Transverse colon (tissue), 4 donors: Measurements from ENCODE around the gene STX7. TPM values are rescaled to one million over a fixed set of nuclear protein-coding genes. Genes with fewer than 3 reads are reported as not detected.

Experiments used
- DNase-seq: peaks from one replicate; pipeline ENCODE4 v3.0.0-alpha.2; 2019
- H3K27ac ChIP-seq, 4 donors: fragments of 200-600 bp; sonication (generic); 2 replicates each; pipeline ENCODE4 v1.5.1; 2016 to 2018; ENCODE audit warnings: inconsistent platforms in 4 of 4
- H3K27me3 ChIP-seq: fragments of 200-600 bp; sonication (generic); 2 replicates; pipeline ENCODE4 v1.5.1; 2017; ENCODE audit warnings: inconsistent platforms
- H3K36me3 ChIP-seq, 4 donors: fragments of 200-600 bp; sonication (generic); 2 replicates each; pipeline ENCODE4 v1.5.1; 2017 to 2019; ENCODE audit warnings: inconsistent platforms in 4 of 4
- H3K4me1 ChIP-seq, 4 donors: fragments of 200-600 bp; sonication (generic); 2 replicates each; pipeline ENCODE4 v1.5.1; 2017 to 2020; ENCODE audit warnings: inconsistent platforms in 4 of 4
- H3K4me3 ChIP-seq, 4 donors: fragments of 200-600 bp; sonication (generic); 1 replicate in 1 of 4; 2 replicates in 3 of 4; pipeline versions ENCODE4 v1.5.1 to v1.6.1; 2017 to 2019; ENCODE audit warnings: inconsistent platforms in 4 of 4
- H3K9me3 ChIP-seq, 2 donors: fragments of 200-600 bp; sonication (generic); 2 replicates each; pipeline ENCODE4 v1.5.1; 2017 to 2019; ENCODE audit warnings: inconsistent platforms in 2 of 2
- CTCF ChIP-seq, 5 experiments: fragments of 200-600 bp in 3 of 5; fragments of 450-650 bp in 2 of 5; sonication (generic) in 3 of 5; IDR thresholded peaks; 1 replicate in 2 of 5; 2 replicates in 3 of 5; pipeline ENCODE4 v1.5.1; 2016 to 2017; ENCODE audit warnings: antibody characterized with exemption in 5 of 5, inconsistent platforms in 3 of 5, mild to moderate bottlenecking in 2 of 5, moderate library complexity in 1 of 5
- EP300 ChIP-seq: sonication (generic); formaldehyde crosslinking; IDR thresholded peaks from one replicate; pipeline ENCODE4 v1.6.1; 2017; ENCODE audit warnings: antibody characterized with exemption, low read depth
- POLR2A ChIP-seq: fragments of 450-650 bp; IDR thresholded peaks from one replicate; pipeline ENCODE4 v1.6.1; 2016; ENCODE audit warnings: antibody characterized with exemption, mild to moderate bottlenecking, moderate library complexity
- POLR2AphosphoS5 ChIP-seq, 3 donors: sonication (generic); formaldehyde crosslinking; IDR thresholded peaks; one replicate each; pipeline ENCODE4 v1.6.1; 2016; ENCODE audit warnings: antibody characterized with exemption in 3 of 3
- WGBS, 2 donors: methylation state at CpG; one replicate each; pipeline ENCODE4 v1.1.5; 2018; ENCODE audit warnings: low coverage in 1 of 2; 5-methylcytosine and 5-hydroxymethylcytosine counted together
- in situ Hi-C, 4 donors: fragments of 200-750 bp; cut with MboI; loops; one replicate each; pipeline versions ENCODE4 v1.15.0 to v1.15.1; 2017; ENCODE audit warnings: low sequenced_read_pairs in 3 of 4, low pct_ligation_motif_present in 1 of 4, low pct_unique_long_range_greater_than_20kb in 1 of 4
- intact Hi-C: fragments of 100-400 bp; cut with DNase I; formaldehyde crosslinking; loops from one replicate; pipeline ENCODE4 v1.15.1; 2023; ENCODE audit warnings: low total_unique reads
- total RNA-seq, 4 donors: library from RNA; depleted of rRNA; stranded (reverse); fragments of >200 nt; gene quantifications; one replicate each; pipeline ENCODE4 v1.1.0, GENCODE V29; 2016

Gene STX7
- total RNA-seq, 4 donors from 2014 or later, result 9.0 to 50.9 (median 40.8) TPM

DNA sequence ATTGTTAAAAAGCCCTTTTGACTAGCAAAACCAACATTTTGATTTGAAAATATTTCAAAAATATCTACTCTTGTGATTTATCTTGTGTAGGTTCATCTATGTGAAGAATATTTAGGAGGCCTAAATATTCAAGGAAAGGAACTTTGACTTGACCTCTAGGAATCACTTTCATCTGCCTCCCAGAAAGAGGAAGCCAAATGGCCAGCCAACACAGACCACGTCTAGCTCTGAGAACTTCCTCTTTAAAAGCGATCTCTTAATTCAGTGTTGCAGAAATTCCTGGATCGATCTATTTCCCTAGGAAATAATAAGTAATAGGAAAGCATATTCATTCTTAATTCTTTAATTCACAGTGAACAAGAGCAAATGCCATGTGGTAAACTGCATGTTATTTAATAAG lies 102.1 kb downstream of the STX7 start:
- Histone ChIP-seq H3K4me3 (no peak overlapping the region), H3K4me1 (no peaks in the 10 kb centered on the region), H3K36me3 (no peaks in the 10 kb centered on the region), H3K27ac (no peak overlapping the region), H3K9me3 (no peaks in the 10 kb centered on the region), H3K27me3 (no peaks in the 10 kb centered on the region)
- intact Hi-C loops (no loop called here), in situ Hi-C loops (no loop called here)
- no peak for TF ChIP-seq EP300
- no peak for TF ChIP-seq POLR2A
- no peak for TF ChIP-seq CTCF (IDR thresholded peaks at IDR 0.05)
- no peak for TF ChIP-seq POLR2AphosphoS5 (IDR thresholded peaks at IDR 0.05)
- DNase-seq, result no peak
- 61 to 97% methylated on average over 3 of the region's 3 CpGs for WGBS, 2 donors

DNA sequence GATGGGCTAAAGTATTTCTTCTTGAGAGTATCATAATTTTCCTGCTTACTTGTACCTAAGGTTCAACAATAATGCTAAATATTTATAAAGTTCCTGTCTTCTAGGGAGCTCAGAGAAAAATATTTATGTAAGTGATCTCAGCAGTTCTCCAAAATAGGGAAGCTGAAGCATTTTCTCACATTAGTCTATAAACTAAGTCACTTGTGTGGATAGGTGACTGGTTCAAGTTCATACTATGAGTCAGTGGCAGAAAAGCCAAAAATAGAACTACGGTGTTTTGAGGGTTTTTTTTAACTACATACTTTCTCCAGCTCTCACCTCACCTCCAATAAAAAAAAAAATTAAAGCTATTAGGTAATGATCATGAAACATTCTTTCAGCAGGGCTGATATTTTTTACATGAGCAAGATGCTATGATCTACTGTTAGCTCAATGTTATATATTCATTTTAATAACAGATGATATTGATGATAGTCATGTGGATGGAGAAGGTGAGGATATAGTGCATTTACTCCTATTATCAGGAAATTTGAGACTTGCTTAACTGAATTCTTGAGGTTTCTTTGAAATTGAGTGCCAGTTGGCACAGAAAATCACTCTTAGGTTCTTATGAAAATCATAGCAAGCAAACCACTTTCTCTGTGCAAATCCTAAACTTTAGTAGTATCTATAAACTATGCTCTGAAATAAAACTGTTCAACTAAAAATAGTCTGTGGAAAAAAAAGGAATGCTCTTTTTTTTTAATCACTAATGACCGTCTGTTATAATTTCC lies 107.6 kb downstream of the STX7 start:
- peaks cover 41% of the 10 kb centered on the region for H3K27me3 ChIP-seq
- H3K27ac ChIP-seq, result no peak overlapping the region
- no peak for DNase-seq
- in situ Hi-C loops (no loop called here), intact Hi-C loops (loop anchor here (5.0 kb wide), 1 partner anchor 597 kb away; no protein-coding TSS in a partner anchor)
- 50 to 60% methylated on average over 2 of the region's 2 CpGs for WGBS, 2 donors
- no peak for TF ChIP-seq CTCF (IDR thresholded peaks at IDR 0.05)
- no peak for TF ChIP-seq POLR2AphosphoS5 (IDR thresholded peaks at IDR 0.05)
- no peak for TF ChIP-seq POLR2A
- TF ChIP-seq EP300, result no peak
- no peaks in the 10 kb centered on the region for H3K36me3 ChIP-seq
- H3K4me3 ChIP-seq, result no peak overlapping the region
- H3K4me1 ChIP-seq, result peaks cover 0 to 21% (median 7%) of the 10 kb centered on the region in 4 donors
- no peaks in the 10 kb centered on the region for H3K9me3 ChIP-seq

DNA sequence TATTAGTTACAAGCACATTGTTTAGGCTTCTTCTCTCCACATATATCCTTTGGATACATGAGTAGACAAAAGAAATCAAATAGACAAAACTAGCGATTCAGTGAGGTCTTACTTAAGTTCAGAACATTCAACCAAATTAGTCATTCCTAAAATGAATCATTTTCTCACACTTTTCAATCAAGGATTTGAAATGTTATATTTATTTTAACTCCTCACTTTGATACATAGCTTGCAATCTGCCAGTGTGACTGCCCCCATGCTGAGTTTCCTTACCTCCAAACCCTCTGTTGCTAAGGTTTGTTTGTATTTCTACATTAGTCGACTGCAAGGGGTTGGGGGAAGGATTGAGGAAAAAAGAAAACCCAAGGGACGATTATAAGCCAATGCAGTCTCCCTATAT lies 108.2 kb downstream of the STX7 start:
- in situ Hi-C loops (no loop called here), intact Hi-C loops (loop anchor here (5.0 kb wide), 1 partner anchor 598 kb away; no protein-coding TSS in a partner anchor)
- H3K27ac ChIP-seq, result no peak overlapping the region
- 28 to 54% methylated on average over 3 of the region's 3 CpGs for WGBS, 2 donors
- peaks cover 46% of the 10 kb centered on the region for H3K27me3 ChIP-seq
- H3K36me3 ChIP-seq, result no peaks in the 10 kb centered on the region
- TF ChIP-seq EP300 (no peak), POLR2AphosphoS5 (IDR thresholded peaks at IDR 0.05) (no peak), CTCF (IDR thresholded peaks at IDR 0.05) (no peak), POLR2A (no peak)
- no peaks in the 10 kb centered on the region for H3K9me3 ChIP-seq
- DNase-seq, result no peak
- no peak overlapping the region for H3K4me3 ChIP-seq
- H3K4me1 ChIP-seq, result peaks cover 0 to 21% (median 7%) of the 10 kb centered on the region in 4 donors

DNA sequence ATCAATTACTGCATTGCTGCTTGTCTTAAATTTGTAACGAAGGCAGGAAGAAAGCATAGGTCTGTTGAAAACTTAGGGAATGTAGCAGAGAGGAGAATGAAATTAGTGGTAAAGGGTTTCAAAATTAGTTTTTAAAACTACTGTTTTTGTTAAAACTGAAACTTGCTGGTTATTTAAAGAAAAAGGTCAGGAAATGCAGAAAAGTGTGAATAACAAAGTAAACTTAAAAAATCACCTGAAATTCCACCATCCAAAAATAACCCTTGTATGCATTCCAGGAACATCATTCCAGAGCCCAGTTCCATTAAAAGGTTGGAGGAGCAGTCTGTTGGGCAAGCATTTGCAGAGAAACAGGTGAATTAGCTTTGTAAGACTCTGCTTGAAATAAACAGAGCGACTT lies 108.6 kb downstream of the STX7 start:
- TF ChIP-seq POLR2A, result no peak
- TF ChIP-seq CTCF (IDR thresholded peaks at IDR 0.05), result no peak
- TF ChIP-seq EP300, result no peak
- no peak for TF ChIP-seq POLR2AphosphoS5 (IDR thresholded peaks at IDR 0.05)
- in situ Hi-C loops, result no loop called here
- Histone ChIP-seq H3K36me3 (no peaks in the 10 kb centered on the region), H3K27ac (no peak overlapping the region), H3K4me1 (peaks cover 0 to 21% (median 7%) of the 10 kb centered on the region in 4 donors), H3K27me3 (peaks cover 51% of the 10 kb centered on the region), H3K4me3 (no peak overlapping the region), H3K9me3 (no peaks in the 10 kb centered on the region)
- DNase-seq, result no peak
- intact Hi-C loops, result no loop called here
- 69 to 70% methylated on average over 2 of the region's 2 CpGs for WGBS, 2 donors
